GM21737 (cell line): Measurements from ENCODE around the gene PLEKHA6.

Experiments used
- ATAC-seq: cut with Tn5 transposase; IDR thresholded peaks from one replicate; pipeline ENCODE4 v1.9.1; 2021; ENCODE audit warnings: mild to moderate bottlenecking, moderate library complexity; ENCODE audit not compliant: unreplicated experiment

The PLEKHA6 gene

GRCh38 chr1:204196068-204196795 lies 163.5 kb downstream of the PLEKHA6 start, which contains the start of gene KISS1:
Gene KISS1, minus strand, starts transcription at chr1:204196491. Its CDS starts 3,615 bp downstream, at chr1:204192876.
- ATAC-seq, result no peak

GRCh38 chr1:204194771-204195170 lies 165.0 kb downstream of the PLEKHA6 start:
- no peak for ATAC-seq

GRCh38 chr1:204194080-204194479 lies 165.6 kb downstream of the PLEKHA6 start:
- ATAC-seq, result no peak

- ATAC-seq, result no peak
Measured at GRCh38 chr1:204192589-204193352, 167.0 kb downstream of the PLEKHA6 start.

GRCh38 chr1:204192046-204192445 lies 167.7 kb downstream of the PLEKHA6 start:
- no peak for ATAC-seq

GRCh38 chr1:204191456-204191855 lies 168.3 kb downstream of the PLEKHA6 start:
- no peak for ATAC-seq

- ATAC-seq, result no peak
Measured at GRCh38 chr1:204190212-204191211, 169.2 kb downstream of the PLEKHA6 start.

GRCh38 chr1:204188959-204189639 lies 170.6 kb downstream of the PLEKHA6 start:
- no peak for ATAC-seq

GRCh38 chr1:204186597-204186996 lies 173.1 kb downstream of the PLEKHA6 start:
- ATAC-seq, result no peak

- no peak for ATAC-seq
Measured at GRCh38 chr1:204181116-204181515, 178.6 kb downstream of the PLEKHA6 start.

GRCh38 chr1:204180133-204180532 lies 179.6 kb downstream of the PLEKHA6 start:
- ATAC-seq, result no peak

- ATAC-seq, result no peak
Measured at GRCh38 chr1:204178487-204179281, 181.0 kb downstream of the PLEKHA6 start.

- no peak for ATAC-seq
Measured at GRCh38 chr1:204177133-204177532, 182.6 kb downstream of the PLEKHA6 start.

- no peak for ATAC-seq
Measured at GRCh38 chr1:204176049-204176448, 183.7 kb downstream of the PLEKHA6 start.

- no peak for ATAC-seq
Measured at GRCh38 chr1:204174958-204175357, 184.8 kb downstream of the PLEKHA6 start.

- no peak for ATAC-seq
Measured at GRCh38 chr1:204172404-204173029, 187.2 kb downstream of the PLEKHA6 start.

GRCh38 chr1:204171751-204172178 lies 188.0 kb downstream of the PLEKHA6 start:
- no peak for ATAC-seq

- ATAC-seq, result no peak
Measured at GRCh38 chr1:204170494-204171155, 189.1 kb downstream of the PLEKHA6 start.
